Activated CD4-positive, alpha-beta T cell treated with anti-CD3 and anti-CD28 coated beads for 36 hours (primary cell): Measurements from ENCODE around the gene ATP6AP2. TPM values are rescaled to one million over a fixed set of nuclear protein-coding genes. Genes with fewer than 3 reads are reported as not detected.

ENCODE experiments used
- ATAC-seq: fragments of 200-7000 bp; cut with Tn5 transposase; one replicate; pipeline ENCODE4 v1.10.0; 2021; ENCODE audit warnings: mild to moderate bottlenecking, moderate library complexity
- CTCF ChIA-PET: fragments of 350-600 bp; sonication (Branson Sonifier 250); formaldehyde crosslinking; loops from one replicate; lab custom pipeline; 2021; ENCODE audit warnings: antibody characterized with exemption; lab: Charles Lee
- POLR2A ChIA-PET: fragments of 350-600 bp; sonication (Branson Sonifier 250); formaldehyde crosslinking; loops from one replicate; lab custom pipeline; 2021; ENCODE audit warnings: antibody characterized with exemption, inconsistent platforms; lab: Charles Lee
- DNase-seq: peaks from one replicate; pipeline ENCODE4 v3.0.0-alpha.2; 2020
- H3K27ac Mint-ChIP-seq: one replicate; pipeline ENCODE4 v1.8.0; 2021; ENCODE audit warnings: mixed read lengths
- H3K27me3 Mint-ChIP-seq: one replicate; pipeline ENCODE4 v1.8.0; 2021; ENCODE audit warnings: mixed read lengths
- H3K36me3 Mint-ChIP-seq: one replicate; pipeline ENCODE4 v1.8.0; 2021; ENCODE audit warnings: low read depth, mixed read lengths
- H3K4me1 Mint-ChIP-seq: one replicate; pipeline ENCODE4 v1.8.0; 2021; ENCODE audit warnings: mixed read lengths
- H3K4me3 Mint-ChIP-seq: one replicate; pipeline ENCODE4 v1.8.0; 2021; ENCODE audit warnings: mild to moderate bottlenecking, moderate library complexity, mixed read lengths
- H3K9me3 Mint-ChIP-seq: one replicate; pipeline ENCODE4 v1.8.0; 2021; ENCODE audit warnings: low read depth, mixed read lengths
- intact Hi-C, 2 experiments: fragments of 100-400 bp; cut with DNase I in 1 of 2; cut with micrococcal nuclease in 1 of 2; formaldehyde crosslinking; loops; one replicate each; pipeline versions ENCODE4 v1.14.2 to v1.15.1; 2022 to 2024; cut with DNase I, micrococcal nuclease
- total RNA-seq, 2 experiments: library from RNA; stranded (reverse); gene quantifications; one replicate each; pipeline ENCODE4 v1.2.3, GENCODE V29; 2021

Gene ATP6AP2
- 10 to 100 TPM; 39.9 to 52.2 TPM for total RNA-seq

- Mint-ChIP-seq H3K36me3 (no peaks in the 10 kb centered on the region), H3K9me3 (no peaks in the 10 kb centered on the region), H3K27me3 (no peaks in the 10 kb centered on the region), H3K4me1 (peaks cover 29% of the 10 kb centered on the region), H3K4me3 (peak within 1 kb of the TSS; percentile 77), H3K27ac (peak within 1 kb of the TSS; percentile 86)
- ChIA-PET POLR2A (interaction anchor here (0.6 to 2.0 kb wide), 2 partner anchors 9 to 471 kb away, joined by 3 to 11 read pairs; no protein-coding TSS in a partner anchor), CTCF (interaction anchor here (0.6 to 1.8 kb wide), 4 partner anchors 9 to 37 kb away, joined by 3 to 6 read pairs (median 3); no protein-coding TSS in a partner anchor)
- DNase-seq (peak; percentile 94), ATAC-seq (peak; percentile 98)
- intact Hi-C loops, result loop anchor here (1.0 to 10.0 kb wide), 10 partner anchors 9 to 1776 kb away; partner anchors contain the start of genes CXorf38 (in 1 of the 2), DDX3X (in 1 of the 2), MED14 (in 1 of the 2) and MID1IP1 (in 1 of the 2)
Measured at GRCh38 chrX:40580537-40581335, at the start of gene ATP6AP2. ATP6AP2 (plus strand) TSS chrX:40580970; CDS start chrX:40581066, 96 bp downstream.

GRCh38 chrX:40531056-40531826 is 49.5 kb upstream of the ATP6AP2 start:
- DNase-seq (no peak), ATAC-seq (no peak)
- ChIA-PET POLR2A (no interaction called here), CTCF (no interaction called here)
- no peaks in the 10 kb centered on the region for H3K36me3 Mint-ChIP-seq
- no peaks in the 10 kb centered on the region for H3K27me3 Mint-ChIP-seq
- no peaks in the 10 kb centered on the region for H3K9me3 Mint-ChIP-seq
- intact Hi-C loops, result no loop called here
- no peaks in the 10 kb centered on the region for H3K4me1 Mint-ChIP-seq
- no peak overlapping the region for H3K4me3 Mint-ChIP-seq
- H3K27ac Mint-ChIP-seq, result no peak overlapping the region

GRCh38 chrX:40537310-40537709 is 43.5 kb upstream of the ATP6AP2 start:
- intact Hi-C loops, result no loop called here
- Mint-ChIP-seq H3K9me3 (no peaks in the 10 kb centered on the region), H3K27ac (no peak overlapping the region), H3K4me3 (no peak overlapping the region), H3K27me3 (no peaks in the 10 kb centered on the region), H3K36me3 (no peaks in the 10 kb centered on the region), H3K4me1 (peaks cover 18% of the 10 kb centered on the region)
- ChIA-PET CTCF (interaction anchor here (1.2 kb wide), 1 partner anchor 114 kb away, joined by 4 read pairs; no protein-coding TSS in a partner anchor), POLR2A (no interaction called here)
- DNase-seq (no peak), ATAC-seq (no peak)

- Mint-ChIP-seq H3K9me3 (no peaks in the 10 kb centered on the region), H3K36me3 (no peaks in the 10 kb centered on the region), H3K4me3 (no peak overlapping the region), H3K27me3 (no peaks in the 10 kb centered on the region), H3K27ac (no peak overlapping the region), H3K4me1 (peaks cover 18% of the 10 kb centered on the region)
- DNase-seq, result no peak
- intact Hi-C loops, result no loop called here
- ChIA-PET POLR2A (no interaction called here), CTCF (interaction anchor here (0.8 to 1.2 kb wide), 7 partner anchors 9 to 256 kb away, joined by 3 to 7 read pairs (median 3); no protein-coding TSS in a partner anchor)
- ATAC-seq, result no peak
Measured at GRCh38 chrX:40538406-40538805, 42.4 kb upstream of the ATP6AP2 start.

DNA sequence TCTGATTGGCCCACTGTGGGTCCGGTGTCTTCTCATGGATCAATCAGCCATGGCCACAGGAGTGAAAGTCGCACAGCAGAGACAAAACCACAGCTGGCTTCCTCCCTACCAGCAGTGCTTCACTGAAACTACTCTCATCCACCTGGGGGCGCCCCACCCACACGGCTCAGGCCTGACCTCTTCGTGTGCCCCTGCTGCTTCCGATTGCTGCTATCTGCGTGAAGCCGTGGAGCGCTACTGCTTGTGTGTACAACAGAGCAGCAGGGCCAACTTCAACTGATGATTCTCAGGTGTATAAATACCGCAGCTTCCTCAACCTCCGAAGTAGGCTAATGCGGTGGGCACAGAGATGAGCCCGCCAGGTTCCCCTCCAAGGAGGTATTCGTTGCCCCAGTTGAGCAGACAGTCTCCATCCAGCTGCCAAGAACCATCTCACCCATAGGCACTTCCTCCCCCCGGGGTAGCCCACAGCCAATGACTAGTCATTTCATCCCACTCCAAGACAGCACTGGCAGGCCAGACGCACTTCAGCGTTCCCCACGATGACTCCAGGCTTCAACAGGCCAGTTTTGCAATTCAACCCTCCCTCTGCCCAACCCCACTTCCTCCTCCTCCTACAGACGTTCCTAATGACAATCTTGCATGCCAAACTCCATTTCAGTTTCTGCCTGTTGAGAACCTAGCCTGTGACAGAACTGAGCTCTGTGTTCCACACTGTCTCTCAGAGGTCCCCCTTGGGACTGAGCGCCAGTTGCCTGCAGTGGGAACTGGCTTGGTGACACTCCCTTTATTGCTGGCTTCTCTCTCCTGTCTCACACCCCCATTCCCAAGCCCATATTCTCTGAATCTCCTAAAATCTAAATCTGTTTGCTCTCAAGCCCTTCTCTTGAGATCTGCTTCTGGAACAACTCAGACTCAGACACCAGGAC is 41.3 kb upstream of the ATP6AP2 start:
- ChIA-PET CTCF (interaction anchor here (0.5 to 1.2 kb wide), 10 partner anchors 10 to 255 kb away, joined by 3 to 7 read pairs (median 3); no protein-coding TSS in a partner anchor), POLR2A (no interaction called here)
- DNase-seq, result peak; percentile 86
- H3K9me3 Mint-ChIP-seq, result no peaks in the 10 kb centered on the region
- no peaks in the 10 kb centered on the region for H3K36me3 Mint-ChIP-seq
- no peak overlapping the region for H3K4me3 Mint-ChIP-seq
- peak overlapping the region; percentile 69 for H3K27ac Mint-ChIP-seq
- peak; percentile 91 for ATAC-seq
- H3K27me3 Mint-ChIP-seq, result no peaks in the 10 kb centered on the region
- H3K4me1 Mint-ChIP-seq, result peaks cover 20% of the 10 kb centered on the region
- intact Hi-C loops, result loop anchor here in 1 of 2 experiments (5.0 kb wide), 1 partner anchor 253 kb away; no protein-coding TSS in a partner anchor

GRCh38 chrX:40542208-40542607 is 38.6 kb upstream of the ATP6AP2 start:
- CTCF ChIA-PET, result interaction anchor here (0.7 kb wide), 1 partner anchor 1829 kb away, joined by 3 read pairs; no protein-coding TSS in a partner anchor
- Mint-ChIP-seq H3K27me3 (no peaks in the 10 kb centered on the region), H3K4me1 (peaks cover 20% of the 10 kb centered on the region), H3K36me3 (no peaks in the 10 kb centered on the region), H3K9me3 (no peaks in the 10 kb centered on the region), H3K4me3 (no peak overlapping the region), H3K27ac (no peak overlapping the region)
- POLR2A ChIA-PET, result no interaction called here
- no peak for ATAC-seq
- DNase-seq, result no peak
- intact Hi-C loops, result loop anchor here (2.0 to 5.0 kb wide), 2 partner anchors 250 to 711 kb away; no protein-coding TSS in a partner anchor

DNA sequence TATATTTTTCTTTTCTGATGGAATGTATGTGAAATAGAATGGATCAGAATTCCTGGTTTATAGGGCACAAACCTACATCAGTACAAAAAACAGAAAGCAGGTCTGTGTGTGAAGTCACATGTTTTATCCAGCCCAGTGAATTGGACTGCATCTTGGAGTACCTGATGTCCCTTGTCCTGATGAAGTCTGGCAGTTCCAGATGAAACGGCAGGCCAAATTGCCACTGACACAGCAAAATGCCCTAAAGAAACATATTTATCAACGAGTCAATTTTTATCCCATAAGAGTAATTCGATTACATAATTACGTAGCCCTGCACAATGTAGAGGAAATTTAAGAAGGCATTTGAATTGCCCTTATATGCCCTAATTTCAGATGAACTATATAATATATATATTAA is 37.8 kb upstream of the ATP6AP2 start:
- Mint-ChIP-seq H3K9me3 (no peaks in the 10 kb centered on the region), H3K4me3 (no peak overlapping the region), H3K27ac (no peak overlapping the region), H3K27me3 (no peaks in the 10 kb centered on the region), H3K36me3 (no peaks in the 10 kb centered on the region), H3K4me1 (peaks cover 20% of the 10 kb centered on the region)
- ChIA-PET POLR2A (no interaction called here), CTCF (interaction anchor here (1.3 to 2.1 kb wide), 8 partner anchors 33 to 252 kb away, joined by 3 to 12 read pairs (median 6); partner anchors contain the start of genes ATP6AP2 and CXorf38)
- intact Hi-C loops, result loop anchor here (2.0 to 5.0 kb wide), 2 partner anchors 249 to 710 kb away; no protein-coding TSS in a partner anchor
- ATAC-seq, result no peak
- DNase-seq, result no peak

DNA sequence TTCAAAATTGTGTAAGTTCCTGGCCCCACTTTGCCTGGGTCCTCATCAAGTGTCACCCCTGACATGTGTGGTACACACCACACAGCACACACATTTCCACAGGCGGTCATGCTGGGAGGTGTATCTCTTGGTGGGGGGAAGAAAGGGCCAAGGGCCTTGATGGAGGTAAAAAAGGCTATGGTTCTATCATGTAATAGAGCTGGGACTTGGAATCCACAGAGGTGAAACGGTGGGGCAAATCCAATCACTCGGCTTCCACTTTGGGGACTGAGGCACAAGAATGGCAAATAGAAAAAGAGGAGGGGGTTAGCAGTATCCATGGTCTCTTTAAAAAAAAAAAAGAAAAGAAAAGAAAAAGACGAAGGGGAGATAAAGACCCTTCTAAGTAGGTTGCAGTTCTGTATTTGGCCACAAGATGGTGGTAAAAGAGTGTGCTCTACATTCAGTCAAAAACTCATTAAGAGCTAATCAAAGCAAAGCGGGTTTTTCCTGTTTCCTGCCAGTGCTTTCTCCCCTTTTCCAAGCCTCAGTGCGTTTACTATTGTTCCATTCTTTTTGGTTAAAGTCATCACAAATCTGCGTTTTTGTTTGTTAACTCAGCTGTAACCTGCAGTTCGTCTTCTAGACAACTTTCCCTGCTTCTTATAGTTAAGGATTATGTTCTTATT is 37.0 kb upstream of the ATP6AP2 start:
- Mint-ChIP-seq H3K4me1 (peaks cover 18% of the 10 kb centered on the region), H3K9me3 (no peaks in the 10 kb centered on the region), H3K4me3 (no peak overlapping the region), H3K27me3 (no peaks in the 10 kb centered on the region), H3K36me3 (no peaks in the 10 kb centered on the region), H3K27ac (no peak overlapping the region)
- ChIA-PET CTCF (interaction anchor here (0.6 to 2.1 kb wide), 30 partner anchors 10 to 912 kb away, joined by 3 to 17 read pairs (median 4); partner anchors contain the start of genes ATP6AP2 and CXorf38), POLR2A (interaction anchor here (0.7 kb wide), 2 partner anchors 104 to 882 kb away, joined by 3 to 5 read pairs; partner anchors contain the start of gene CXorf38)
- no peak for DNase-seq
- ATAC-seq, result no peak
- intact Hi-C loops, result loop anchor here (1.0 to 5.0 kb wide), 6 partner anchors 37 to 709 kb away; partner anchors contain the start of gene ATP6AP2 (in 1 of the 2)

- DNase-seq, result no peak
- Mint-ChIP-seq H3K36me3 (no peaks in the 10 kb centered on the region), H3K9me3 (no peaks in the 10 kb centered on the region), H3K4me3 (no peak overlapping the region), H3K4me1 (peaks cover 10% of the 10 kb centered on the region), H3K27ac (no peak overlapping the region), H3K27me3 (no peaks in the 10 kb centered on the region)
- POLR2A ChIA-PET, result interaction anchor here (0.6 to 0.7 kb wide), 3 partner anchors 77 to 883 kb away, joined by 3 to 5 read pairs (median 3); partner anchors contain the start of gene CXorf38
- ATAC-seq, result peak; percentile 49
- intact Hi-C loops, result loop anchor here (1.0 to 5.0 kb wide), 5 partner anchors 36 to 250 kb away; partner anchors contain the start of gene ATP6AP2 (in 1 of the 2)
- CTCF ChIA-PET, result interaction anchor here (0.6 to 2.1 kb wide), 34 partner anchors 9 to 911 kb away, joined by 3 to 17 read pairs (median 4); partner anchors contain the start of genes ATP6AP2 and CXorf38
Measured at GRCh38 chrX:40544343-40545266, 36.2 kb upstream of the ATP6AP2 start.
